BJ (cell line): ENCODE data around the gene FAM111A. TPM values are rescaled to one million over a fixed set of nuclear protein-coding genes. Genes with fewer than 3 reads are reported as not detected.

Experiments used
- CTCF ChIA-PET: fragments of 350-600 bp; formaldehyde crosslinking; extraction: SDS; loops from one replicate; lab custom pipeline; 2021; ENCODE audit warnings: antibody characterized with exemption, inconsistent platforms; lab: Yijun Ruan, JAX
- POLR2A ChIA-PET: fragments of 300-600 bp; sonication (Branson Sonifier 250); formaldehyde crosslinking; extraction: SDS; loops from one replicate; lab custom pipeline; 2021; ENCODE audit warnings: antibody characterized with exemption; lab: Charles Lee
- DNase-seq: peaks from one replicate; pipeline ENCODE4 v3.0.0-alpha.2; 2011; ENCODE audit warnings: low read depth
- H3K27me3 ChIP-seq: 2 replicates; pipeline ENCODE4 v1.6.0; 2011; ENCODE audit warnings: low read length; ENCODE audit not compliant: control insufficient read depth, insufficient read depth
- H3K36me3 ChIP-seq: 2 replicates; pipeline ENCODE4 v1.5.1; 2011; ENCODE audit warnings: low read length; ENCODE audit not compliant: control insufficient read depth, insufficient read depth
- H3K4me3 ChIP-seq: 2 replicates; pipeline ENCODE4 v1.5.1; 2011; ENCODE audit warnings: low read depth, mild to moderate bottlenecking, control low read depth, low read length
- CTCF ChIP-seq: IDR thresholded peaks from 2 replicates; pipeline ENCODE4 v1.5.1; 2011; ENCODE audit warnings: low read depth, mild to moderate bottlenecking, control low read depth, inconsistent platforms, low read length, moderate library complexity; ENCODE audit not compliant: insufficient read depth
- polyA plus RNA-seq: library from polyadenylated mRNA; depleted of rRNA; stranded (reverse); fragments of >200 nt; gene quantifications from 2 replicates; pipeline ENCODE4 v1.2.3, GENCODE V29; 2011; rRNA removed

Gene FAM111A
- polyA plus RNA-seq, 1 experiment: 19.7 TPM

GRCh38 chr11:59199546-59200422 is 57.1 kb downstream of the FAM111A start:
- no peak for DNase-seq
- Histone ChIP-seq H3K36me3 (no peaks in the 10 kb centered on the region), H3K4me3 (no peak overlapping the region), H3K27me3 (no peaks in the 10 kb centered on the region)
- ChIA-PET POLR2A (no interaction called here), CTCF (interaction anchor here (2.1 to 8.1 kb wide), 5 partner anchors 8 to 28 kb away, joined by 7 to 202 read pairs (median 19); partner anchors contain the start of gene DTX4)
- TF ChIP-seq CTCF: no peak

GRCh38 chr11:59200423-59200746 is 57.7 kb downstream of the FAM111A start:
- H3K36me3 ChIP-seq: no peaks in the 10 kb centered on the region; the same call in 1 of the 2 replicates
- CTCF ChIA-PET: interaction anchor here (7.7 to 8.1 kb wide), 2 partner anchors 12 to 26 kb away, joined by 104 to 202 read pairs; partner anchors contain the start of gene DTX4

GRCh38 chr11:59201353-59201752 is 58.7 kb downstream of the FAM111A start:
- ChIA-PET POLR2A (no interaction called here), CTCF (interaction anchor here (0.9 to 8.1 kb wide), 3 partner anchors 13 to 59 kb away, joined by 3 to 202 read pairs (median 104); partner anchors contain the start of genes DTX4 and FAM111A)
- no peak for DNase-seq
- TF ChIP-seq CTCF: 0 out of 2 replicates have a peak, but pooled peaks have one; percentile 11
- H3K36me3 ChIP-seq: no peaks in the 10 kb centered on the region; the same call in 1 of the 2 replicates
- H3K27me3 ChIP-seq: no peaks in the 10 kb centered on the region
- no peak overlapping the region for H3K4me3 ChIP-seq

More at GRCh38 chr11:59200423-59200746, 57.7 kb downstream of the FAM111A start:
- Histone ChIP-seq H3K4me3 (no peak overlapping the region), H3K27me3 (no peaks in the 10 kb centered on the region)
- no peak for TF ChIP-seq CTCF
- no peak for DNase-seq
- POLR2A ChIA-PET: no interaction called here

Other genes with a start within 250 kb of the FAM111A start
- 0.26 and 0.49 TPM in 2 replicates for gene GLYATL1, start 203.4 kb upstream of the FAM111A start, polyA plus RNA-seq
- not detected in 2 replicates for gene GLYATL1B, start 56.5 kb upstream of the FAM111A start, polyA plus RNA-seq
- 0.76 and 1.9 TPM in 2 replicates for gene FAM111B, start 35.6 kb upstream of the FAM111A start, polyA plus RNA-seq
- gene DTX4, start 29.3 kb downstream of the FAM111A start, polyA plus RNA-seq: 0.98 and 1.2 TPM in 2 replicates
- gene MPEG1, start 70.1 kb downstream of the FAM111A start, polyA plus RNA-seq: not detected in 2 replicates
- not detected in 2 replicates for gene OR5AN1, start 216.0 kb downstream of the FAM111A start, polyA plus RNA-seq